GM19324 (cell line): Measurements from ENCODE around the gene DCLK3.

Experiments used
- ATAC-seq: cut with Tn5 transposase; IDR thresholded peaks from one replicate; pipeline ENCODE4 v1.9.1; 2021; ENCODE audit warnings: mild to moderate bottlenecking, moderate library complexity; ENCODE audit not compliant: unreplicated experiment, low FRiP score

The DCLK3 gene

DNA sequence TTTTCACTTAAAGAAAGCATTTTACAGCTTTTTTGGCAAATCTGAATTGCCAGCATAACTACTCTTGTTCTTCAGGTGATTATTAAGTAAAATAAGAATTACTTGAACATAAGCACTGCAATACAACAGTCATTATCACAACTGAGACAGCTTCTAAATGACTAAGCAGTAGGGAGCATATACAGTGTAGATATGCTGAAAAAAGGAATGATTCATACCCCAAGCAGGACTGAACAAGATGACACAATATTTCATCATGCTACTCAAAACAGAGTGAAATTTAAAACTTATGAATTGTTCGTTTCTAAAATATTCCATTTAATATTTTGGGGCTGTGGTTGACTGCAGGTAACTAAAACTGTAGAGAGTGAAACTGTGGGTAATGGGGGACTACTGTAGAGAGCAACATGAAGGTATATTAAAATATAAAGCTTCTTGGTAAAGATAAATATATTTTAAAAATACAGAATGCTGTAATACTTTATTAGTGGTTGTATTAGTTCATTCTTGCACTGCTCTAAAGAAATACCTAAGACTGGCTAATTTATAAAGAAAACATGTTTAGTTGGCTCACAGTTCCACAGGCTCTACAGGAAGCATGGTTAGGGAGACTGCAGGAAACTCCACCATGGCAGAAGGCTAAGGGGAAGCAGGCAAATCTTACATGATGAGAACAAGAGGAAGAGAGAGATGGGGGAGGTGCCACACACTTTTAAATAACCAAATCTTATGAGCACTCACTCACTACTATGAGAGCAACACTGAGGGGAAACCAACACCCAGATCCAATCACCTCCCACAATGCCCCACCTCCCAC is 84.8 kb downstream of the DCLK3 start:
- ATAC-seq, result no peak

DNA sequence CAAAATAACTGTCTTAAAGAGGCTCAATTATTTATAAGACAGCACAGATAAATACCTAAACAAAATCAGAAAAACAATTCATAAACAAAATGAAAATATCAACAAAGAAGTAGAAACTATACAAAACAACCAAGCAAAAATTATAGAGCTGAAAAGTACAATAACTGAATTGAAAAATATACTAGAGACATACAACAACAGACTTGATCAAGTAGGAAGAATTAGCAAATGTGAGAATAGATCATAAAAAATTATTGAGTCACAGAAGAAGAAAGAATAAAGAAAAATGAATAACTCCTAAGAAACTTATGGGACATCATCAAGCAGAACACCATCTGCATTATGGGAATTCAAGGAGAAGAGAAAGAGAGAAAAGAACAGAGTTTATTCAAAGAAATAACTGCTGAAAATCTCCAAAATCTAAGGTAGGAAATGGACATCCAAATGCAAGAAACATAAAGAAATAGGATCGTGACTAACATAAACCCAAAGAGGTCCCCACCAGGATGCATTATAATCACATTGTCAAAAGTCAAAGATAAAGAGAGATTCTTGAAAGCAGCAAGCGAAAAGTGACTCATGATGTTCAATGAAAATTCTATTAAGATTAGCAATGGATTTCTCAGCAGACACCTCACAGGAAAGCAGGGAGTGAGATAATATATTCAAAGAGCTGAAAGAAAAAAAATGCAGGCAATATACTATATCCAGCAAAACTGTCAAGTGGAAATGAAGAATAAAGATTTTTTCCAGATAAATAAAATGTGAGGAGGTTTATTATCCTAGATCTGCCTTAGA is 85.9 kb downstream of the DCLK3 start:
- no peak for ATAC-seq

DNA sequence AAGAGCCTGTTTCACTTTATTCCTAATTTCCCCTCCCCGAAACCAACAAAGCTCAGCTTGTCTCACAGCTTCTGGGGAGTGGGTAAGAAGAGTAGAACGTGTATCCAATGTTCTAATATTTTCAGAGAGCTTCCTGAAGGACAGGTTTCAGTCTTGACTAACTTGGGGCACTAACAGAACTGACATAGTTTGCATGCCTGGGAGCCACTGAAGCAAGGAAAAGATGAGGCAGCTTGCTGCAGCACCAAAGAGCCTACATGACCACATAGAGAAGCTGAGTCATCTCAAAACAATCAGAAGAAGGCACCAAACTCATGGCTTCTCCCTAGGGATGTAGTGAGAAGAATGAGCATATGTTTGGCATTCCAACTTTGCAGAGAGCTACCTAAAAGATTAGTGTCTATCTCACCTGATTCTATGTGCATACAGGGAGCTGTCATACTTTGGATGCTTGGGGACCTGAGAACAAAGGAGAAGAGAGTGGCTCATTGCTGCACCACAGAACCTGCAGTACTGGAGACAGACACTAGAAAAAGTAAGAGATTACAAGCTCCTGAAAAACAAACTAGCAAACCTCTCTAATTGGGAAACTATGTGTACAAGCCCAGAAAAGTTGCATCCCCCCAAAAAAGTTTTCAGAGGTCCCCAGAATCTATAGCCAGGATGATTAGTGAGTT is 86.9 kb downstream of the DCLK3 start:
- peak; percentile 73 for ATAC-seq

DNA sequence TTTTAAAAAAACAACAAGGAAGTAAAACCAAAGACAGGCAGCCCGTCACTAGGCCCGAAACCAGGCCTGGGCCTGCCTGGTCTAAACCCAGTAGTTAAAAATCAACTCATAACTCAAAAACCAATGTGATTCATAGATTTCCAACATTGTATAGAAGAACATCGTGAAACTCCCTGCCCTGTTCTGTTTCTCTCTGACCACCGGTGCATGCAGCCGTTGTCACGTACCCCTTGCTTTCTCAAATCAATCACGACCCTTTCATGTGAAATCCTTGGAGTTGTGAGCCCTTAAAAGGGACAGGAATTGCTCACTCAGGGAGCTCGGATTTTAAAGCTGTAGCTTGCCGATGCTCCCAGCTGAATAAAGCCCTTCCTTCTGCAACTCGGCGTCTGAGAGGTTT is 89.5 kb downstream of the DCLK3 start:
- no peak for ATAC-seq

DNA sequence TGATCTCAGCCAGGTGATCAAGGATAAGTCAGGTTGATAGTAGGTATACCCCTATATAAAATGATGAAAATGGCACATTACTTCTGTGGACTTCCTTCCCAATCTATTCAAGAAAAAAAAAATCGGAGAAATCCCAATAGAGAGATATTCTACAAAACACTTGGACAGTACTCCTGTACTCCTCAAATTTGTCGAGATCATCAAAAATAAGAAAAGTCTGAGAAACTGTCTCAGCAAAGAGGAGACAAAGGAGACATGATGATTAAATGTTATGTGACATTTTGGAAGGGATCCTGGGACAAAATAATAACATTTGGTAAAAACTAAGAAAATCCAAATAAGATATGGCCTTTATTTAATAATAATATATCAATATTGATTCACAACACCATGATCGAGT is 94.6 kb downstream of the DCLK3 start:
- no peak for ATAC-seq

DNA sequence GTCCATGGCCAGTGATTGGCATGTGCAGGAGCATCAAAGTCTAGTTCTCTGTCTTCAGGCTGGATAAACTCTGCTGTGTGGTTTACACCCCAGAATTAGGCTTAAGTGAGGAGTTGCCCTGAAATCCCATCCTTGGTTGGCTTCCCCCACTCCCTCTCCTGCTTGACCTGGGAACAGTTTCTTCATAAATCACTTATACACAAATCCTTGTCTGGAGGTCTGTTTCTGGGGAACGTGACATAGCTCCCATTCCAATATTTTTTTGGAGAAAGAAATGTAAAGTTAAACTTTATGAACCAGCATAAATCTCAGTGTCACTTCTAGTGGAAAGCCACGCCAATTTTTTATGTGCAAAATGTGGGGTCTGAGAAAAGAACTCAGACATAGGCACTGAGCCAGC is 98.2 kb downstream of the DCLK3 start:
- no peak for ATAC-seq

DNA sequence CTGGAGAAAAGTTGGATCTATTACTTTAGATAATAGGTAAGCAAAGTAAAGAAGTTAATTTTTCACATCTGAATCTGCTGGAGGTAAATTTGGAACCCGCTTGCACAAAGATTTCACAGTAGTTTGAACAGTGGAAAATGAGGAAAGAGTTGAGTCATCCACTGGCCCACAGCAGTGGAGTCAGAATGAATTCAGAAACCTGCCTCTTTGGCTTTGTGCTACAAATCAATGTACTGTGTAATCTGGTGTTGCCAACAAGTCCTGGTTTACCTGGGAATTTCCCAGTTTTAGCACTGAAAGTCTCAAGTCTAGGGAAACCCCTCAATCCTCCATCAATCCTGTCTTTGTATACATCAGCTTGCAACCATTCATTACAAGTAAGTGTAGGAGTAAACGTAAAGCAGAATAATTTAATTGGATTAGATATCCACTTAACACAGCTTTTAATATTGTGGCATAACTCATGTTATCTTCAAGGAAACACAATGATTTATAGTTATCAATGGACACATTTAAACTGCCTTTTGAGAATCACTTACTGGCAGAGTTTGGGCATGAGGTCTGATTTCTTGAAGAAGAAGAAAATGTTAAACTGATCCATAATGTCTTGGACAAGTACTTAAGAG is 100.6 kb downstream of the DCLK3 start:
- no peak for ATAC-seq

DNA sequence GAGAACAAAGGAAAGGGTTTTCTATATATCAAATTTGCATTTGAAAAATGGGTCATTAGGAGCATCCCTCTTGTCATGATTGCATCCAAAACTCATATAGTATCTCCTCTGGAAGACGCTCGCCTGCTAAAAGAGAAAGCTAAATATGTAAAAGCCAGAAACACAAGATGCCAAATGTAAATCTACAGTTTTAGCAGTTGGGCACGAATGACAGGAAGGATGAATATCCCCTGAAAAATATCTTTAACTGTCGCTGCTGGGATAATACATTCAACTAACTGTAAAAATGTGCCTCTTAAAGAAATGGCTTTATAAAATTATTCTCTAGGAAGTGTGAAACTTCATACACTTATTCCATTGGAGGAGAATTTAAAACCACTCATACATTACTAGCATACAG is 101.7 kb downstream of the DCLK3 start:
- ATAC-seq, result no peak
